BE2C (cell line): Measurements from ENCODE around the gene CPSF3.

Source experiments
- DNase-seq: peaks from one replicate; pipeline ENCODE4 v3.0.0-alpha.2; 2020
- H3K27me3 ChIP-seq: fragments of 250-450 bp; sonication (Bioruptor Pico); 2 replicates; pipeline ENCODE4 v1.5.1; 2020; ENCODE audit warnings: mild to moderate bottlenecking
- H3K36me3 ChIP-seq: fragments of 250-450 bp; sonication (Bioruptor Pico); 2 replicates; pipeline ENCODE4 v1.5.1; 2020; ENCODE audit warnings: mild to moderate bottlenecking
- H3K4me1 ChIP-seq: fragments of 250-450 bp; sonication (Bioruptor Pico); 2 replicates; pipeline ENCODE4 v1.5.1; 2020
- H3K4me3 ChIP-seq: 2 replicates; pipeline ENCODE4 v1.5.1; 2011; ENCODE audit warnings: low read depth, low read length
- H3K9me3 ChIP-seq: fragments of 250-450 bp; sonication (Bioruptor Pico); 2 replicates; pipeline ENCODE4 v1.5.1; 2020
- TF ChIP-seq, protein P1 (sequence below): IDR thresholded peaks from 2 replicates; pipeline ENCODE4 v1.5.1; 2012; ENCODE audit warnings: mild to moderate bottlenecking, low read depth, low read length

CPSF3 gene

GRCh38 chr2:9423922-9424272 lies 443 bp downstream of the CPSF3 start:
- Histone ChIP-seq H3K36me3 (peaks cover 3% of the 10 kb centered on the region; the same call in 1 of the 2 replicates), H3K27me3 (no peaks in the 10 kb centered on the region), H3K9me3 (no peaks in the 10 kb centered on the region), H3K4me1 (no peaks in the 10 kb centered on the region; the same call in 1 of the 2 replicates), H3K4me3 (peak overlapping the region; percentile 98)
- DNase-seq = no peak
- TF ChIP-seq, protein P1, sequence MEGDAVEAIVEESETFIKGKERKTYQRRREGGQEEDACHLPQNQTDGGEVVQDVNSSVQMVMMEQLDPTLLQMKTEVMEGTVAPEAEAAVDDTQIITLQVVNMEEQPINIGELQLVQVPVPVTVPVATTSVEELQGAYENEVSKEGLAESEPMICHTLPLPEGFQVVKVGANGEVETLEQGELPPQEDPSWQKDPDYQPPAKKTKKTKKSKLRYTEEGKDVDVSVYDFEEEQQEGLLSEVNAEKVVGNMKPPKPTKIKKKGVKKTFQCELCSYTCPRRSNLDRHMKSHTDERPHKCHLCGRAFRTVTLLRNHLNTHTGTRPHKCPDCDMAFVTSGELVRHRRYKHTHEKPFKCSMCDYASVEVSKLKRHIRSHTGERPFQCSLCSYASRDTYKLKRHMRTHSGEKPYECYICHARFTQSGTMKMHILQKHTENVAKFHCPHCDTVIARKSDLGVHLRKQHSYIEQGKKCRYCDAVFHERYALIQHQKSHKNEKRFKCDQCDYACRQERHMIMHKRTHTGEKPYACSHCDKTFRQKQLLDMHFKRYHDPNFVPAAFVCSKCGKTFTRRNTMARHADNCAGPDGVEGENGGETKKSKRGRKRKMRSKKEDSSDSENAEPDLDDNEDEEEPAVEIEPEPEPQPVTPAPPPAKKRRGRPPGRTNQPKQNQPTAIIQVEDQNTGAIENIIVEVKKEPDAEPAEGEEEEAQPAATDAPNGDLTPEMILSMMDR = no peak

DNA sequence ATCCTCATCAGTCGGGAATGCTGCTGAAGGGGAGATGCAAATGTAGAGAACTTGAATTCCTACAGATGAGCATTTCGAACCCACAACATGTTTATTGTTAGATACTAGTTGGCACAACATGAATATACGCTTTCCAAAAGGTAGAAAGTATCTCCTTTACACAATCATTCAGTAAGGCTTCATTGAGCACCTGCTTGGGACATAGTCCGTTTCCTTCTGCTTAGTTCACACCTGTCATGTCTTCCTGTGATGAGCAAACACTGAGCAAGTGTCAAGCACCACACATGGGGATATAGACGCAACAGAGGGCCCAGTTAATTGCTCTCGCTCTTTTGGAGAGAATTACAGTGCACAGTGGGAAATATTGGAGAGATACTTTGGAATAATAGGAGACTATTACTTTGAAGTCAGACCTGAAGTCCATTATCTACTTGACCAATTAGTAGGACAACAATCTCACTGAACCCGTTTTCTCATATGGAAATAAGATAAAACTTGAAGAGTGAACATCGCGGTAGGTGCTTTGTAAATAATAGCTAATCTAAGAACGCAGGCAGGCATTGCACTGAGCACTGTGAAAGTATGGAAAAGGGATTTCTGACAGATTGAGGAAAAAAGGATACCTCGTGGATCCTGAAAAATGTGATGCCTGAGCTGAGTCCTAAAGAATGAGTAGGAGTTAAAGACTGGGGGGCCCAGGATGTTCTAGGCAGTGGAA lies 1.2 kb downstream of the CPSF3 start:
- Histone ChIP-seq H3K36me3 (peaks cover 9% of the 10 kb centered on the region), H3K4me1 (no peaks in the 10 kb centered on the region; the same call in none of the 2 replicates), H3K27me3 (no peaks in the 10 kb centered on the region), H3K9me3 (no peaks in the 10 kb centered on the region), H3K4me3 (peak overlapping the region; percentile 98)
- DNase-seq = no peak
- TF ChIP-seq, protein P1 = no peak

GRCh38 chr2:9428965-9429577 lies 5.6 kb downstream of the CPSF3 start:
- Histone ChIP-seq H3K4me3 (no peak overlapping the region), H3K27me3 (no peaks in the 10 kb centered on the region), H3K36me3 (peaks cover 50% of the 10 kb centered on the region), H3K9me3 (no peaks in the 10 kb centered on the region), H3K4me1 (peaks cover 10% of the 10 kb centered on the region)
- TF ChIP-seq, protein P1 = no peak
- DNase-seq = no peak

- Histone ChIP-seq H3K9me3 (no peaks in the 10 kb centered on the region), H3K4me1 (peaks cover 14% of the 10 kb centered on the region), H3K27me3 (no peaks in the 10 kb centered on the region), H3K36me3 (peaks cover 56% of the 10 kb centered on the region), H3K4me3 (no peak overlapping the region)
- DNase-seq = no peak
- TF ChIP-seq, protein P1 = no peak
Measured at GRCh38 chr2:9430316-9431293, 7.2 kb downstream of the CPSF3 start.

- Histone ChIP-seq H3K36me3 (peaks cover 84% of the 10 kb centered on the region), H3K4me1 (peaks cover 14% of the 10 kb centered on the region), H3K27me3 (no peaks in the 10 kb centered on the region), H3K9me3 (no peaks in the 10 kb centered on the region), H3K4me3 (no peak overlapping the region)
- peak; percentile 46 for DNase-seq
- TF ChIP-seq, protein P1 = no peak
Measured at GRCh38 chr2:9434489-9434888, 11.0 kb downstream of the CPSF3 start.
